SH-SY5Y (cell line): Measurements from ENCODE around the gene DNAJB1.

Experiments
- GATA2 ChIP-seq: IDR thresholded peaks from 2 replicates; pipeline ENCODE4 v1.6.1; 2011; ENCODE audit warnings: mild to moderate bottlenecking, low read depth, low read length
- GATA3 ChIP-seq: IDR thresholded peaks from 2 replicates; pipeline ENCODE4 v1.6.1; 2011; ENCODE audit warnings: low read depth, mild to moderate bottlenecking, low read length, moderate library complexity

- TF ChIP-seq GATA2 (no peak), GATA3 (no peak)
Observed at GRCh38 chr19:14511229-14511593, 7.0 kb downstream of the DNAJB1 start.
